Measurements from ENCODE around the gene FAM193A. TPM values are rescaled to one million over a fixed set of nuclear protein-coding genes. Genes with fewer than 3 reads are reported as not detected.

The FAM193A gene
- total and polyA plus RNA-seq, 11 donors, result 9.7 to 21.0 (median 16.3) TPM

DNA sequence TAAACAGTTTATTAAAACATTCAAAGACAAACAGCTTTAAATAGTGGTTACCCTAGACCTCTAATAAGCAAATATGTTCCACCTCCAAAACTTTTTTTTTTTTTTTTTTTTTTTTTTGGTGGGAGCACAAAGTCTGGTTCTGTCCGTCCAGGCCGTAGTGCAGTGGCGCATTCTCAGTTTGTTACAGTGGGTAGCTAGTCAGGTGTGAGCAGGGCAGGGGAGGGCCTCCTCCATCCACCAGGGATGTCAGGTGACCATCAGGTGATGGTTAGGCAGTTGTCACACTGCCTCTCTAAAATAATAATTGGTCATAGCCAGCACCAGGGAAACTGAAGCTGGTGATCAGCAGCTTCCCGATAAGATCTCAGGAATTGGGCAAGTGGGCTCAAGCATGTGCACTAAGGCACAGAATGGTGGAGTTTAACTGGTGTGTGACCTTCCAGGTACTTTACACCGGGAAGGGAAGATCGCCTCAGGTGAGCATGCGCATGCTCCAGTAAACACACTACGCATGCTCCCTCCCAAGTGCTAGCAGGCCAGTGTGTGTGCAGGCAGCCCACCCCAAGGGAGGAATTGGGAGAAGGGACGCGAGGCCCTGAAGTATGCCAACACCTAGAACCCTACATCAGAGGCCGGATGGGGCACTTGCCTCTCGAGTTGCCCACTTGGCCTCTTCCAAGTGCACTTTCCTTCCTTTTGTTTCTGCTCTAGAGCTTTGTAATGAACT lies 192.5 kb downstream of the FAM193A start:
- TF ChIP-seq POLR2A (IDR thresholded peaks at IDR 0.05), result no peak
- TF ChIP-seq, protein P1, sequence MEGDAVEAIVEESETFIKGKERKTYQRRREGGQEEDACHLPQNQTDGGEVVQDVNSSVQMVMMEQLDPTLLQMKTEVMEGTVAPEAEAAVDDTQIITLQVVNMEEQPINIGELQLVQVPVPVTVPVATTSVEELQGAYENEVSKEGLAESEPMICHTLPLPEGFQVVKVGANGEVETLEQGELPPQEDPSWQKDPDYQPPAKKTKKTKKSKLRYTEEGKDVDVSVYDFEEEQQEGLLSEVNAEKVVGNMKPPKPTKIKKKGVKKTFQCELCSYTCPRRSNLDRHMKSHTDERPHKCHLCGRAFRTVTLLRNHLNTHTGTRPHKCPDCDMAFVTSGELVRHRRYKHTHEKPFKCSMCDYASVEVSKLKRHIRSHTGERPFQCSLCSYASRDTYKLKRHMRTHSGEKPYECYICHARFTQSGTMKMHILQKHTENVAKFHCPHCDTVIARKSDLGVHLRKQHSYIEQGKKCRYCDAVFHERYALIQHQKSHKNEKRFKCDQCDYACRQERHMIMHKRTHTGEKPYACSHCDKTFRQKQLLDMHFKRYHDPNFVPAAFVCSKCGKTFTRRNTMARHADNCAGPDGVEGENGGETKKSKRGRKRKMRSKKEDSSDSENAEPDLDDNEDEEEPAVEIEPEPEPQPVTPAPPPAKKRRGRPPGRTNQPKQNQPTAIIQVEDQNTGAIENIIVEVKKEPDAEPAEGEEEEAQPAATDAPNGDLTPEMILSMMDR (IDR thresholded peaks at IDR 0.05), result no peak
- Histone ChIP-seq H3K36me3 (peaks cover 0 to 78% (median 61%) of the 10 kb centered on the region in 9 donors), H3K9me3 (no peaks in the 10 kb centered on the region), H3K4me3 (no peak overlapping the region), H3K27me3 (no peaks in the 10 kb centered on the region), H3K27ac (no peak overlapping the region), H3K4me1 (peaks cover 0 to under 1% (median 0%) of the 10 kb centered on the region in 12 donors)
- ATAC-seq (no peak), DNase-seq (no peak)
- 95 to 98% (median 97%) methylated on average over 12 of the region's 12 CpGs for WGBS, 4 donors
- intact Hi-C loops (cut with DNase I), result no loop called here

DNA sequence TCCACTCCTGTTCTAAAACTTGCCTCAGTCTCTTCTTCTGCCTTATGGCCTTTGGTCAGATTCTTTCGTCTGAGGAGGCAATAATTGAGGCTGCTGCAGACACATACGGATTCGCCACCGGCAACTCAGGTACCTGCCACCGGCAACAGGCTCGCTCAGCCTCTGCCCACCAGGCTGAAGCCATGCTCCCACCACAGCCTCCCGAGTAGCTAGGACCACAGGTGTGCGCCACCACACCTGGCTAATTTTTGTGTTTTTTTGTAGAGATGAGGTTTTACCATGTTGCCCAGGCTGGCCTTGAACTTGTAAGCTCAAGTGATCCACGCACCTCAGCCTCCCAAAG lies 193.1 kb downstream of the FAM193A start:
- Histone ChIP-seq H3K36me3 (peaks cover 0 to 75% (median 65%) of the 10 kb centered on the region in 9 donors), H3K27me3 (no peaks in the 10 kb centered on the region), H3K4me1 (peaks cover 0 to 6% (median 0%) of the 10 kb centered on the region in 12 donors), H3K27ac (no peak overlapping the region), H3K9me3 (no peaks in the 10 kb centered on the region), H3K4me3 (no peak overlapping the region)
- no peak for ATAC-seq
- TF ChIP-seq, protein P1 (IDR thresholded peaks at IDR 0.05), result no peak
- no peak for TF ChIP-seq POLR2A (IDR thresholded peaks at IDR 0.05)
- WGBS, 4 donors, result 92 to 98% (median 97%) methylated on average over 9 of the region's 9 CpGs
- DNase-seq, result no peak
- intact Hi-C loops (cut with DNase I), result no loop called here

DNA sequence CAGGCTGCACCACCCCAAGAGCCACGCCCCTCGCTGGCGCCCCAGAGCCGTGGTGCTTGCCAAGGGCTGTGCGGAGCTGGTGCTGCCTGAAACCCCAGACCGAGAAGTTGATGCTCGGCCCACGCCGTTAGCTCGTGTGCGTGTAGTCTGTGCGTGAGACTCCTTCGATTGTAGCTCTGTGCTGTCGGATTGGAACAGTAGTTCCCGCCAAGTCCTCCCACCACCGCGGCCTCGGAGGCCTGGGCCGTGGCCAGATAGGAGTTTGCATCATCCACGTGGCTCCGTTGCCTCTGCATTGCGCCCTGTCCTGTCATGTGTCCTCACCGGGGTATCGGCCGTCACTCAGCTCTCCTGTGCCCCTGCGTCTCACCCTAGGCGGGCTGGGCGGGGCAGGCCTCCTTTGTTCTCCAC lies 195.5 kb downstream of the FAM193A start:
- intact Hi-C loops (cut with DNase I), result no loop called here

DNA sequence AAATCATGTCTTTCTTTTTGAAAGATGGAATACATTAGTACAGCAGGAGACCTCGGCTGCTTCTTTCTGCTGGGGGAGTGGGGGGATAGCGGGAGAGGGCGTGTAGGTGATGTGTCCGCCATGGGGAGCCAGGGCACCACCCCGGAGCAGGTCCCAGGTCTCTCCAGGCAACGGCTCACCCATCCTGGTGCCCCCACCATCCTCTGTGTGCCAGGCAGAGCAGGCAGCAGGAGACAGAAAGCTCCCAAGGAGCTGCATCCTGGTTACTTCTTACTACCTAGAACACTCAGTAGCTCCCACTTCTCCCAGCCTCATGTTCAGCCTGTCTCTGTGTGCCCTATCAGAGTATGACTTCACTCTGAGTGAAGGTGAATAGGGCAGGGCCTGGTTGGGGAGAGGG lies 196.1 kb downstream of the FAM193A start:
- 90 to 95% (median 92%) methylated on average over 6 of the region's 6 CpGs for WGBS, 4 donors
- TF ChIP-seq, protein P1 (IDR thresholded peaks at IDR 0.05), result no peak
- TF ChIP-seq POLR2A (IDR thresholded peaks at IDR 0.05), result no peak
- ATAC-seq, result peak in 1 of 4 donors; percentile 29
- intact Hi-C loops (cut with DNase I), result no loop called here
- Histone ChIP-seq H3K4me1 (peaks cover 0 to 7% (median 0%) of the 10 kb centered on the region in 12 donors), H3K9me3 (peaks cover 0 to 14% (median 4%) of the 10 kb centered on the region in 12 donors), H3K4me3 (no peak overlapping the region), H3K27me3 (no peaks in the 10 kb centered on the region), H3K27ac (no peak overlapping the region), H3K36me3 (peaks cover 0 to 56% (median 47%) of the 10 kb centered on the region in 9 donors)
- DNase-seq, result no peak

More for the DNA sequence above, 195.5 kb downstream of the FAM193A start:
- TF ChIP-seq, protein P1 (IDR thresholded peaks at IDR 0.05), result no peak
- TF ChIP-seq POLR2A (IDR thresholded peaks at IDR 0.05), result no peak
- peaks cover 0 to 14% (median 4%) of the 10 kb centered on the region in 12 donors for H3K9me3 ChIP-seq
- DNase-seq, result no peak
- H3K36me3 ChIP-seq, result peaks cover 0 to 61% (median 52%) of the 10 kb centered on the region in 9 donors
- H3K27me3 ChIP-seq, result no peaks in the 10 kb centered on the region
- no peak overlapping the region for H3K27ac ChIP-seq
- no peak overlapping the region for H3K4me3 ChIP-seq
- peaks cover 0 to 7% (median 0%) of the 10 kb centered on the region in 12 donors for H3K4me1 ChIP-seq
- peak; percentile 8 to 27 (median 20) for ATAC-seq
- 93 to 96% (median 93%) methylated on average over 20 to 28 of the region's 28 CpGs for WGBS, 4 donors
